ENCODE results near the gene VPS37B. TPM values are rescaled to one million over a fixed set of nuclear protein-coding genes. Genes with fewer than 3 reads are reported as not detected.
"Not testable (repeated sequence)": the region's sequence is repeated elsewhere in the genome, so short reads cannot be mapped to it uniquely, and the experiment has no call there.

Gene VPS37B
- polyA plus RNA-seq, 1 donor: 23.0 TPM

DNA sequence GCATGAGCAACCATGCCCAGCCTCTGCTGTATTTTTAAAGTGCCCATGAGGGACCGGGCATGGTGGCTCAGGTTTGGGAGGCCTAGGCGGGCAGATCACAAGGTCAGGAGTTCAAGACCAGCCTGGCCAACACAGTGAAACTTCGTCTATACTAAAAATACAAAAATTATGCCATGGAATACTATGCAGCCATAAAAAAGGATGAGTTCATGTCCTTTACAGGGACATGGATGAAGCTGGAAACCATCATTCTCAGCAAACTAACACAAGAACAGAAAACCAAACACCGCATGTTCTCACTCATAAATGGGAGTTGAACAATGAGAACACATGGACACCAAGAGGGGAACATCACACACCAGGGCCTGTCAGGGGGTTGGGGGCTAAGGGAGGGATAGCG is 9.3 kb upstream of the VPS37B start:
- DNase-seq: not testable (repeated sequence)

GRCh38 chr12:122903693-122904034 is 7.7 kb upstream of the VPS37B start:
- DNase-seq: no peak

- DNase-seq: no peak
These were observed 7.1 kb upstream of the VPS37B start for GRCh38 chr12:122902854-122903692.

DNA sequence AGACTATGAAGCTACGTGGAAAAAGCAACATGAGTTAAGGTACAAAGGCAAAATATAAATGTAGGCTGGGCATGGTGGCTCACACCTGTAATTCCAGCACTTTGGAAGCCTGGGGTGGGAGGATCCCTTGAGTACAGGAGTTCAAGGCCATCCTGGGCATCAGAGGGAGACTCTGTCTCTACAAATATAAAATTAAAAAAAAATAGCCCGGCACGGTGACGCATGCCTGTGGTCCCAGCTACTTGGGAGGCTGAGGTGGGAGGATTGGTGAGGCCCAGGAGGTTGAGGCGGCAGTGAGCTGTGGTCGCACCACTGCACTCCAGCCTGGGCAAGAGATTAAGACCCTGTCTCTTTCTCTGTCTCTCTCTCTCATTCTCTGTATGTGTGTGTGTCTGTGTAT is 4.0 kb upstream of the VPS37B start:
- no peak for DNase-seq

DNA sequence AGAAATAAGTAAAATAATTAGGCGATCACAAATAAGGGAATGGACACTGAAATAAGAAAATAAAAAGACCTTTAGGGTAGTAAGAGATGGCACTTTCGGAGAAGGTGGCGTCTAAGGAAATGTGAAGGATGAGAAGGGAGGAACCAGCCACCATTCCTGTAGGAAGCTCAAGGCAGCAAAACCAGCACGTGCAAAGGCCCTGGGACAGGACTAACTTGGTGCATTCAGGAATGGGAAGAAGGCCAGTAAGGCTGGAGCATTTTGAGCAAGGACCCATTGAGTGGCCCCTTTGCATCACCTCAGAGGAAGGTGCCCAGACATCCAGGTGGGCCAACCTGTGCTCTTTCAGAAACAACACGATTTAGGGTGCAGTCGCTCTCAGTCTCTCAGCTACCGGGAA is 738 bp upstream of the VPS37B start:
- no peak for DNase-seq

DNA sequence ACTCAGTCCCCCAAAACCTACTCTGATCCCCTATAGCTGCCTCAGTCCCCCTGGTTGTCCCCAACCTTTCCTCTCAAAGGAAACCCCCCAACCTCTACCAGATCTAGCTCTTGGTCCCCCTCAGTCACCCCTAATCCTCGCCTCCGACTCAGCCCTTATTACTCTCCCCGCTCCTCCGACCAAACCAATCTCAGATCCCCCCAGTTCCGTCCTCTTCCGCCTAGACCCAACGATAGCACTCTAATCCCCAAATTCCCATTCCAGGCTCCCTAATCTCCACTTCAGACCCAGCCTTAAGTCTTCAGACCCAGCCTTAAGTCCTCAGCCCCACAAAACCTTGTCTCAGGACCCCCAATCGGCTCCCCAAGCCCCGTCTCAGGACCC is 612 bp downstream of the VPS37B start:
- no peak for DNase-seq

- DNase-seq: no peak
These were observed 1.5 kb downstream of the VPS37B start for GRCh38 chr12:122894193-122895121.

- no peak for DNase-seq
These were observed 2.4 kb downstream of the VPS37B start for GRCh38 chr12:122893208-122894153.

GRCh38 chr12:122892724-122893123 is 3.2 kb downstream of the VPS37B start:
- DNase-seq: not testable (repeated sequence)

DNA sequence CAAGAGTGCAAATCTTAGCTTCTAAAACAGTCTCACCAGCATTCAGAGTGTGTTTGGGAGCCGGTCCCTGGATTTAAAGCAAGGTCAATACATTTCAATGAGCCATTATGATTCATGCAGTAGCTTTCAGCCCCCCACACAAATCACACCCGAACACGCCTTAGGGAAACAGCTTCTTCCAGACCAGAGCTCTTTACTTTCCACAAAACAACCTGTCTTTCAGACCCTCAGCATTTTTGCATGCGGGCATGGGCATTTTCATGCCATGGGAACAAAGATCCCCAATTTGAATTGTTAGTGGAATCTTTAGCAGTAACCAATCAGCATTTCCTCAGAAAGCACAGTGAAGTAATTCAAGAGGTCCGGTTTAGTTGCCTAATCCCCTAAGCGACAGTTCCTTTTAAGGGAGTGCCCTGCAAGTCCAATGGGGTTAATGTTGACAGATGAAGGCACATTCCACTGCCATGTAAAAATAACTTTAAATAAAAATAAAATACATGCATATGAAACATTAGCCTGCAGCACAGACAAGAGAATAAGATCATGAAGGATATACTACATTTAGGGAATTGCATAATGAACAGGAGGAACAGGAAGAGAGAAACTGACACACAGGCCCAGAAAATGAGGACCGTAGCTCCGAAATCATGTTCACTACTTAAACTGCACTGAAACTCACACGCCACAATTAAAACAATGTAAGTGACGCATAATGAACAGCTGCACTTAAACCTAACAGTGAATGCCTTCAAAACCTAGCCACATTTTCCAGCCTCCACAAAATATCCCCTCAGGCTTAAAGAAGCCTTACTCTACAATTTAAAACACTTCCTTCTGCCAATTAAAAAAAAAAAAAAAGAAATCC is 4.0 kb downstream of the VPS37B start:
- no peak for DNase-seq

- no peak for DNase-seq
These were observed 6.0 kb downstream of the VPS37B start for GRCh38 chr12:122889761-122890520.

- no peak for DNase-seq
These were observed 7.6 kb downstream of the VPS37B start for GRCh38 chr12:122888232-122888752.

DNA sequence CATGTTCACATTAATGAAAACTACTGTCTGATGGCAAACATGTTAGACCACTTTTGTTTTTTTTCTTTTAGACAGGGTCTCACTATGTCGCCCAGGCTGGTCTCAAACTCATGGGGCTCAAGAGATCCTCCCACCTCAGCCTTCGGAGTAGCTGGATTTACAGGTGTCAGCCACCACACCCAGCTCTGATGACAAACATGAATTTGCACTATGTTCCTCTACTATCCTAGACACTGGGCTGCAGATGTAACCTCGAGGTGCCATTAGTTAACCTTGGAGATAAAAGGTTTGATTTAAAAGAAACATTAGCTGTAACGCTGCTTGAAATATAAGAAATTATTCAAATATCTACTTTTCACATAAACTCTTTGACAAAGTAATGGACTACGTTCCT is 8.1 kb downstream of the VPS37B start:
- DNase-seq: no peak

DNA sequence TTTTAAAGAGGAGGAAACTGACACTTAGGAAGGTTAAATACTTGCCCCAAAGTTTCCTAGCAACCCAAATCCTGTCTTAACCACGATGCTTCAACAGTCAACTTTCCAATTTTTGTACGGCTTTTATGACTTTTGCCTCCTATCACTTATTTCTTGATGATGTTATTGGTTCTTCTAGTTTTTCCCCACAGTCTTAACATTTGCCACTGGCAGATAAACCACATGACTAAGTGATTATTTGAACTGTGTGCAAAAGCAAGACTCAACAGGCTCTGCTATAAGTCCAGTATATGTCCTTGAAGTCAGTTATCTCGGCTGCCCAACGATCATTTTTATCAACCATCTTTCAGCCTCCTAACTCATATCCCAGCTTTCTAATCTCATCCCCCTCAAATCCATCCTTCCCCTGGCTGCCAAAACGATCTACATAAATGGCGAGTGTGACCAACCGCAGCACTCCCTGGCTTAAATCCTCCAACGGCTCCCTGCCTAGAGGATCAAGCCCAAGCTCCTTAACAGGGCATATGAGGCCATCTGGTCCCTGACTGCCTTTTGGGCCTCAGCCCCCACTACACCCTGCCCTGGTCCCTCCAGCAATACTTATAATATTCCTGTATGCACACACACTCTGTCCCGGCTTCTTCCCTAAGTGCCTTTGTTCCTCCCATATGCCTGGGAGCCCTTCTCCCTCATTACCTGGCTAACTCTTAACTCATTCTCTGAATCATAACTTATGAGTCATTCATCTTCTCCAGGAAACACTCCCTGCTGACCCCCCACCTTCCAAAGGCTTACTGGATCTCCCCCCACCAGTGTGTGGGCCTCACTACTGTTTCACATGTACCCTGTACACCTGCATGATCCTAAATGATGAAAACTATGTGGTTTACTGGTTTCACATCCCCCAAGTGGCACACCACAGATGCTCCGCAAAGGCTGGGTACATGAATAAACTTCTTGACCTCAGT is 8.8 kb downstream of the VPS37B start:
- DNase-seq: no peak

DNA sequence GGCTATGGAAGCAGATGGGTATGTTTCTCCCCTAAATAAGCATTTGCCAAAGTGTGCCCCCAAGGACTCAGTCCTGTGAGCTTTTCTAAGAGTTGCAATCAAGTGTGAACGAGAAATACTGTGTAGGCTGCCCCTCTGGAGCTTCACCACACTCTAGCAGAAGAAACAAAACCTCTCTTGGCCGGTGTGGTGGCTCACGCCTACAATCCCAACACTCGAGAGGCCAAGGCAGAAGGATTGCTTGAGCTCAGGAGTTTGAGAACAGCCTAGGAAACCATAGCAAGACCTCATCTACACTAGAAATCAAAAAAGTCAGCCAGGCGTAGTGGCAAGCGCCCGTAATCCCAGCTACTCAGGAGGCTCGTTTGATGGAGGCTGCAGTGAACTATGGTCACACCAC is 9.8 kb downstream of the VPS37B start:
- DNase-seq: no peak

DNA sequence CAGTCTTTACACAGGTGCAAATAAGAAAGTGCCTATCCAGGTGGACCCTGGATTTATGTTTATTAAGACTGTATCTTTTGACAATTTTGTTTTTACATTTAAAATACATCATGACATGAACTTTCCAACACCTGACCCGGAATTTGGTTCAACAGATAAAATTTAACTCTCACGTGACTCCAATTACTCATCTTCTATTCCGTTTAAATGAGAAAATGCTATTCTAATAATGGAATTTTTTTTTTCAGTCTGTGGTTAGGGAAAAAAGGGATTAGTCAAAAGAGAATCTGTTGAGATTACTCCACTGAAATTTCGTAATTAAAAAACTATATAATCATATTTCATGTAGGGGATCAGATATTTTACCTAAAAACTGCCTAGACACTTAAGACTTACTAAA is 11.1 kb downstream of the VPS37B start:
- no peak for DNase-seq

DNA sequence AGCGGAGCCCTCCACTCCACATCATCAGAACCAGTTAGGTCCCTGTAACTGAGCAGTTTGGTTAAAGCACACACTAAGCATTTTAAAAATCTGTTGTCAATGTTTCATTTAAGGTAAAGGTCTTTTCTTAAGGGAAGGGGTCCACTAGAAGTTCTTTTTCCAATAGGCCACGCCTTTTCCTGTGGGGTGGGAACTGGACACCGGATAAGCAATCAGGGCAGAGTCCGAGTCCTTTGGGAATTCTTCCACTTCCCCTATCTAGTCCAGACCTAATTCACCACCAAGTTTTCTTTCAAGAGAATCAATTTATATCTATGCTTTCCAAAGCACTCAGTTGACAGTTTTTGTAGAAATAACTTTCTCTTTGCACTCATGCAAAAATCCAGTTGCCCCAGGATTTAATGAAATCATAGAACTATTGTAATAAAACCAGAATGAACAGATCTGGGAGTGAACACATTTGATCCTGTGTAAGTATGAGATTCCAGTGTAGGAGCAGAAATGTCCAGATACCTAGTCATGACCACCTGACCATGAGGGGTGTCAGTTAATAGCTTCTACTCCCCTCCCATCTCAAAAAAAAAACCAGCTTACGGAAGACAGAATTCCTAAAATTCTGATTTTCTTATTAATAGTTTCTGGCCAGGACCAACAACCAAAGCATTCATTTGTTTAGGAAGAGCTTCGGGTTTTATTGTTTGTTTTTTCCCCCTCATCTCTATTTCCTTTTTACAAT is 11.7 kb downstream of the VPS37B start:
- DNase-seq: no peak

DNA sequence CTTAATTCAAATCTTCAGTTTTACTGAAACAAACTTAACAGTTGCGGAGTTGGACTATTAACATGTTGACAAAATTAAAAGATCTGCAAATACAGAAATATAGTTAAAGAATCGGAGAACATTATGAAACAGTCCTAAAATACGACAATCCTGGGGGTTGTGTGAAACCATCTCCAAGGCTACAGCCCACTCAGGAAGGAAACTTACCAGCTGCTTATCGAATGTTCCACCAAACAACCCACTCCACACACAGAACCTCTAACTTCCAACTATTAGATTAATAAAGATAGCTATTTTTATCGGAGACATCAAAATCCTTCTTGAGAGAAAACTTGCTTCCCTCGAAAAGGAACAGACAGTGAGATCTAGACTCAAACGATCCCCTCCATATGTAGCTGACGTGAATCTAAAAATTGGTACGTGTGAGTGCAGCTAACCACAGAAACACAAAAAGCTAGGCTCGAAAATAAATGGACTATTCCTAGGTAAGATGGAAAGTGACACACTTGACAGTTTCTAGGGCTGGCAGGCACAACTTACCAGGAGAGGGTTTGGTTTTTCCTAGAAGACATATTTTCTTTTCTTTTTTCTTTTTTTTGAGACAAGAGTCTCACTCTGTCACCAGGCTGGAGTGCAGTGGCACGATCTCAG is 12.9 kb downstream of the VPS37B start:
- no peak for DNase-seq

Measured in hindlimb muscle (tissue), 1 donor.